GM13977 (cell line): ENCODE data around the gene DNAAF6.
"Not testable (repeated sequence)": the region's sequence is repeated elsewhere in the genome, so short reads cannot be mapped to it uniquely, and the experiment has no call there.

Source experiments
- DNase-seq: peaks from one replicate; pipeline ENCODE4 v3.0.0; 2012; ENCODE audit warnings: low spot score
- CTCF ChIP-seq: IDR thresholded peaks from 2 replicates; pipeline ENCODE4 v1.5.1; 2012; ENCODE audit warnings: mild to moderate bottlenecking, control low read depth; ENCODE audit not compliant: insufficient read depth; ENCODE audit errors: extremely low read depth, missing control alignments
- in situ Hi-C: fragments of 300-500 bp; cut with MboI; formaldehyde crosslinking; loops from one replicate; pipeline ENCODE4 v1.12.0; 2022; ENCODE audit warnings: low sequenced_read_pairs, low pct_unique_long_range_greater_than_20kb, mixed read lengths, inconsistent platforms; ENCODE audit not compliant: unreplicated experiment

The DNAAF6 gene

GRCh38 chrX:107205770-107206696 is at the start of gene DNAAF6, which contains the start of gene NUP62CL:
DNAAF6 (plus strand) TSS chrX:107206611; CDS start chrX:107212876, 6,265 bp downstream.
NUP62CL (minus strand) TSS chrX:107206433; CDS start chrX:107175146, 31,287 bp downstream.
- no peak for TF ChIP-seq CTCF
- peak; percentile 34 for DNase-seq
- in situ Hi-C loops: no loop called here

GRCh38 chrX:107157618-107158017 is 48.8 kb upstream of the DNAAF6 start:
- in situ Hi-C loops, DNase-seq: not testable (repeated sequence)

- no peak for TF ChIP-seq CTCF
- DNase-seq: no peak
- in situ Hi-C loops: no loop called here
Measured at GRCh38 chrX:107167163-107167921, 39.1 kb upstream of the DNAAF6 start.

GRCh38 chrX:107168257-107168656 is 38.2 kb upstream of the DNAAF6 start:
- DNase-seq: no peak
- no peak for TF ChIP-seq CTCF
- in situ Hi-C loops: no loop called here

- in situ Hi-C loops: no loop called here
- TF ChIP-seq CTCF: no peak
- DNase-seq: no peak
Measured at GRCh38 chrX:107168712-107169111, 37.7 kb upstream of the DNAAF6 start.

- in situ Hi-C loops: no loop called here
- no peak for DNase-seq
- no peak for TF ChIP-seq CTCF
Measured at GRCh38 chrX:107171369-107172102, 34.9 kb upstream of the DNAAF6 start.
